ENCODE measurements around the gene FCN3. TPM values are rescaled to one million over a fixed set of nuclear protein-coding genes. Genes with fewer than 3 reads are reported as not detected.
A peak's percentile ranks its signal among the peaks of the same experiment; 100 is the strongest.

FCN3 gene
- total RNA-seq, 1 donor from 2014 or later: 13.2 TPM

GRCh38 chr1:27355683-27356082, 18.9 kb downstream of the FCN3 start:
- intact Hi-C loops (cut with DNase I): loop anchor here (10.0 kb wide), 1 partner anchor 121 kb away; the partner anchor contains the start of gene WDTC1
- no peak overlapping the region for H3K27ac ChIP-seq
- no peaks in the 10 kb centered on the region for H3K9me3 ChIP-seq
- peaks cover 75% of the 10 kb centered on the region in 2 donors for H3K36me3 ChIP-seq
- no peak for TF ChIP-seq CTCF (IDR thresholded peaks at IDR 0.05)
- no peaks in the 10 kb centered on the region for H3K27me3 ChIP-seq
- no peak overlapping the region for H3K4me3 ChIP-seq
- no peak for DNase-seq (ENCODE audit: low spot score in 2 of 2)
- H3K4me1 ChIP-seq: peaks cover 0 to 7% of the 10 kb centered on the region in 2 donors

DNA sequence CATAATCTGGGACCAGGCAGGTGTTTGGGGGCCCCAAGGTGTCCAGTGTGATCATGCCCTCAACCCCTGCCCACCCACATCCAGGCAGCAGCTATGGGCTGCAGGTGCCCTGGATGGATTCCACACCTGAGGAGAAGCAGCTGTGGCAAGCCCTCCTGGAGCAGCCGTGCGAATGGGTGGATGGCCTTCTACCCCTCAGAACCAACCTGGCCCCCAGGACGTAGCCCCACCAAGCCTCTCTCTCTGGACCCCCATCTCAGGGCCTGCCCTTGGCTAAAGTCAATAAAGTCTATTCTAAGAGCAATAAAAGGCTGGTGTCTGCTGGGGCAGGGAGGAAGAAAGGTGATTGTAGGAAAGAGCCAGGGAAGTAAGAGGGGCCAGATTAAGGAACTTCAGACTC, 21.0 kb downstream of the FCN3 start:
- DNase-seq (ENCODE audit: low spot score in 2 of 2): no peak
- Histone ChIP-seq H3K27ac (no peak overlapping the region), H3K36me3 (peaks cover 55% of the 10 kb centered on the region in 2 donors), H3K4me3 (no peak overlapping the region), H3K9me3 (no peaks in the 10 kb centered on the region), H3K4me1 (peaks cover 9 to 23% of the 10 kb centered on the region in 2 donors), H3K27me3 (peaks cover 5% of the 10 kb centered on the region)
- no peak for TF ChIP-seq CTCF (IDR thresholded peaks at IDR 0.05)
- intact Hi-C loops (cut with DNase I): loop anchor here (10.0 kb wide), 1 partner anchor 119 kb away; the partner anchor contains the start of gene WDTC1

DNA sequence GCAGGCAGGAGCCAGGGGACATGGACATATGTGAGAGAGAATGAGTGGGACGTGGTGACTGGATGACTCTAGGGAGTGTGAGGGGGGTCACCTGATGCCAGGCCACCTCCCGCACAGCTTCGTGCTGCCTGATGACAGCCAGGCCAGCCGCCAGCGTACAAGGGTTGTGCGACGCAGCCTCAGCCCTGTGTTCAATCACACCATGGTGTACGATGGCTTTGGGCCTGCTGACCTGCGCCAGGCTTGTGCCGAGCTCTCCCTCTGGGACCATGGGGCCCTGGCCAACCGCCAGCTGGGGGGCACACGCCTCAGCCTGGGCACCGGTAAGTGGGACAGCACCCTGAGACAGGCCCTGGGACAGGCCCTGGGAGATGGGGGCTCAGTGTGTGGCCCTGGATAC, 21.5 kb downstream of the FCN3 start:
- Histone ChIP-seq H3K4me1 (peaks cover 9 to 23% of the 10 kb centered on the region in 2 donors), H3K4me3 (no peak overlapping the region), H3K27me3 (peaks cover 5% of the 10 kb centered on the region), H3K27ac (no peak overlapping the region), H3K9me3 (no peaks in the 10 kb centered on the region), H3K36me3 (peaks cover 50% of the 10 kb centered on the region in 2 donors)
- intact Hi-C loops (cut with DNase I): loop anchor here (10.0 kb wide), 1 partner anchor 118 kb away; the partner anchor contains the start of gene WDTC1
- TF ChIP-seq CTCF (IDR thresholded peaks at IDR 0.05): no peak
- DNase-seq (ENCODE audit: low spot score in 2 of 2): no peak

DNA sequence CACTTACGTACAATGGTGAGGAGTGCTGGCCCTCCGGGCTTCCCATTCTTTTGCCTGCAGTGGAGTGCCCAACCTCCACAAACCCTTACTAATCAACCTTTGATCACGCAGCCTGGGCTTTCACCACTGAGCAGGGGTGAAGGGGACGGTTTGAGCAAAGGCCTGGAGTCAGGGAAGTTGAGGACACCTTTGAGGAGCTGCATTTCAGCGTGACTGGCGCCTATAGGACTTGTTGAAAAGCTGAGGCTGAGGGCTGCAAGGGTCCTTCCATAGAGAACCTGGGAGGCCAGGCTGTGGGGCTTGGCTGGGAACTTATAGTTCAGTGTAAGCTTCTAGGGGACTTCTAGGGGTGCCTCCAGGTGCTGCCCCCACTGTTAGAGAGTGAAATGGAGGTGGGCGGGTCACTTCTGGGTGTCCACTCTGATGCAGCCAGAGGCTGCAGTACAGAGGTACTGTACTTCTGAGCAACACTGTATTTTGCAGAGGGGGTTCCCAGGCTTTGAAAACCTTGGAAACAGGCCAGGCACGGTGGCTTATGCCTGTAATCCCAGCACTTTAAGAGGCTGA, 23.0 kb downstream of the FCN3 start:
- Histone ChIP-seq H3K4me3 (peak overlapping the region in 1 of 2 donors; percentile 66), H3K4me1 (peaks cover 9 to 23% of the 10 kb centered on the region in 2 donors), H3K36me3 (peaks cover 35% of the 10 kb centered on the region in 2 donors), H3K9me3 (no peaks in the 10 kb centered on the region), H3K27me3 (peaks cover 5% of the 10 kb centered on the region), H3K27ac (no peak overlapping the region)
- DNase-seq (ENCODE audit: low spot score in 2 of 2): no peak
- intact Hi-C loops (cut with DNase I): loop anchor here (10.0 kb wide), 1 partner anchor 117 kb away; the partner anchor contains the start of gene WDTC1
- no peak for TF ChIP-seq CTCF (IDR thresholded peaks at IDR 0.05)

GRCh38 chr1:27350663-27351540, 23.7 kb downstream of the FCN3 start:
- peaks cover 28% of the 10 kb centered on the region in 2 donors for H3K36me3 ChIP-seq
- intact Hi-C loops (cut with DNase I): loop anchor here (10.0 kb wide), 1 partner anchor 116 kb away; the partner anchor contains the start of gene WDTC1
- H3K4me3 ChIP-seq: peak overlapping the region in 1 of 2 donors; percentile 66
- H3K27me3 ChIP-seq: peaks cover 5% of the 10 kb centered on the region
- no peak overlapping the region for H3K27ac ChIP-seq
- DNase-seq (ENCODE audit: low spot score in 2 of 2): no peak
- TF ChIP-seq CTCF (IDR thresholded peaks at IDR 0.05): peak in 1 of 3 experiments; percentile 15
- no peaks in the 10 kb centered on the region for H3K9me3 ChIP-seq
- H3K4me1 ChIP-seq: peaks cover 9 to 23% of the 10 kb centered on the region in 2 donors
